NCI-H2196 treated with DMSO at 0.1 percent for 48 hours (cell line): ENCODE measurements around the gene PIGT.
A peak's percentile ranks its signal among the peaks of the same experiment; 100 is the strongest.
"Not testable (repeated sequence)": the region's sequence is repeated elsewhere in the genome, so short reads cannot be mapped to it uniquely, and the experiment has no call there.

Experiments
- DNase-seq: peaks from one replicate; lab custom pipeline; 2025; ENCODE audit not compliant: unreplicated experiment; lab: John Stamatoyannopoulos, UW

The PIGT gene

GRCh38 chr20:45462711-45463509 is 47.0 kb downstream of the PIGT start:
- no peak for DNase-seq

GRCh38 chr20:45463709-45464108 is 47.8 kb downstream of the PIGT start:
- DNase-seq = no peak

GRCh38 chr20:45465491-45466266 is 49.7 kb downstream of the PIGT start:
- no peak for DNase-seq

GRCh38 chr20:45467172-45467571 is 51.2 kb downstream of the PIGT start:
- no peak for DNase-seq

- DNase-seq = peak; percentile 87
These were observed 51.9 kb downstream of the PIGT start for GRCh38 chr20:45467861-45468260.

GRCh38 chr20:45469336-45470261 is 53.7 kb downstream of the PIGT start, which contains the start of gene WFDC2:
Gene WFDC2 (plus strand): TSS chr20:45469753. CDS start chr20:45469782, 29 bp downstream.
- peak; percentile 49 for DNase-seq

GRCh38 chr20:45470262-45470931 is 54.5 kb downstream of the PIGT start:
- DNase-seq = peak; percentile 60

- no peak for DNase-seq
These were observed 55.0 kb downstream of the PIGT start for GRCh38 chr20:45470937-45471336.

GRCh38 chr20:45472286-45472685 is 56.3 kb downstream of the PIGT start:
- not testable (repeated sequence) for DNase-seq
